Skeletal muscle satellite cell (primary cell): ENCODE measurements around the gene PLEK2.
"Not testable (repeated sequence)": the region's sequence is repeated elsewhere in the genome, so short reads cannot be mapped to it uniquely, and the experiment has no call there.

Source experiments
- H3K27me3 ChIP-seq: 2 replicates; pipeline ENCODE4 v1.7.0; 2013; ENCODE audit warnings: low read length; ENCODE audit not compliant: control insufficient read depth, insufficient read depth
- H3K36me3 ChIP-seq: 2 replicates; pipeline ENCODE4 v1.7.0; 2013; ENCODE audit warnings: mild to moderate bottlenecking, control low read depth, low read length; ENCODE audit not compliant: insufficient read depth
- H3K4me1 ChIP-seq: 2 replicates; pipeline ENCODE4 v1.7.0; 2013; ENCODE audit warnings: low read length; ENCODE audit not compliant: control insufficient read depth, insufficient read depth
- H3K4me2 ChIP-seq: 2 replicates; pipeline ENCODE4 v1.7.0; 2013; ENCODE audit warnings: mild to moderate bottlenecking, low read length
- H3K4me3 ChIP-seq: 2 replicates; pipeline ENCODE4 v1.7.0; 2013; ENCODE audit warnings: low read length
- H3K9ac ChIP-seq: 2 replicates; pipeline ENCODE4 v1.7.0; 2013; ENCODE audit warnings: mild to moderate bottlenecking, low read depth, low read length, moderate library complexity
- H3K9me3 ChIP-seq: replicated peaks from 2 replicates; pipeline ENCODE4 v1.7.0; 2013; ENCODE audit warnings: mild to moderate bottlenecking, control low read depth, low read length

Gene PLEK2

DNA sequence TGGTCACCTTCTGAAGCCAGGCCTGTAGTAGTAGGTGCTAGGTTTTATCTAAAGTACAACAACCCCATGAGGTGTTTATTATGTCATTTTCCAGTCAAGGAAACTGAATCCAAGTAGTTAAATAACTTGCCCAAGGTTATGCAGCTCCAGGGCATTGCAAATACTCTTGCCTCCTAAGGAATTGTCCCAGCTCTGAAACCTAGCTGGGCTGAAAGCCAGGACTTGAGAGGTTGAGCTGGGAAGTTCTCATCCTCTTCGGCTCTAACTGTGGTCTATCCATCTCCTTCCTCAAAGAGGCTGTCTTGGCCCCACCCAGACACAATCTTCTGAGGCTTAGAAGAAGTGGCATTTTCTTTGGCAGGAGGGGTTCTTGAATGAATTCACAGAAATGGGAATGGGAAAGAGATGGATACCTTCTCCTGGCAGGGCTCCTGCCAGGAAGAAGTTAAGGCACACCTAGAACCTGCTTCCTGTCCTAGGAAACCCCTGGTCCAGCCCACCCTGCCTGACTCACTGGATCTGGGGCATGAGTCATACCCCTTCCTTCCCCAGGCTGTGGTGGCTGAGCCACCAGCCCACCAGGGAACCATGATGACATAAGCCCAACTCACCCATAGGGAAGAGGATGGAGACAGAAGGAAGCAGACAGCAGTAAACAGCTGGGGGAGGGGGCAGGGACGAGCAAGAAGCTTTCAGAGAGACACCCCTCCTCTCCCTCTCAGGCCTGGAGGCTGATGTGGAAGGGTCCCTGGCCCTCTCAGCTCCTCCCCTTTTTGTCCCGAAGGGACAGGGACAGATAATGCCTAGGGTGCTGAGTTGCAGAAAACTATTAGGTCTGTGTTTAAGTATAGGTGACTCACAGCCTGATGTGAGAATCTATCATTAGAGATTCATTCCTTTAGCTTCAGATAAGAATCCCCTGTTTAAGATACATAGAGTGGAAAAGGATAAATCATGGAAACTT, 2.1 kb upstream of the PLEK2 start:
- Histone ChIP-seq H3K4me3 (no peak overlapping the region), H3K9me3 (no peaks in the 10 kb centered on the region), H3K4me1 (peaks cover 29% of the 10 kb centered on the region), H3K4me2 (peak overlapping the region; percentile 62), H3K9ac (no peak overlapping the region), H3K36me3 (no peaks in the 10 kb centered on the region), H3K27me3 (no peaks in the 10 kb centered on the region)

DNA sequence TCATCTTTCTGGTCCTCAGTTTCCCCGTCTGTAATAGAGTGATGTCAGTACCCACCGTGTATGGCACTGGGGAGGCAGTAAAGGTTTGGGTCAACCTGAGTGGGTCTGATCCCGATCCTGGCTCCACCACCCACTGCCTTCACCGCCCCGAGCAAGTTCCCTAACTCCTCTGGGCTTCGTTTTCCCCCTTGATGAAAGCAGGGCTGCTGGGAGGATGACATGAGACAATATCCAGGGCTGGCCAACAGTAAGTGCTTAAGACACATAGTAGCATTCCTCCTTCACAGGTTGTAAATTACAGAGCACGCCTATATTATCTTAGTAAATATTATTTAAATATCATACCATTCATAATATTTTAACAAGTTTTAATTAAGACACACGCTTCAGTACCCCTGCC, 595 bp downstream of the PLEK2 start:
- H3K9me3 ChIP-seq = no peaks in the 10 kb centered on the region
- peak overlapping the region; percentile 93 for H3K4me2 ChIP-seq
- H3K4me1 ChIP-seq = peaks cover 22% of the 10 kb centered on the region
- peak overlapping the region; percentile 75 for H3K4me3 ChIP-seq
- H3K27me3 ChIP-seq = no peaks in the 10 kb centered on the region
- no peaks in the 10 kb centered on the region for H3K36me3 ChIP-seq
- H3K9ac ChIP-seq = peak overlapping the region; percentile 51

DNA sequence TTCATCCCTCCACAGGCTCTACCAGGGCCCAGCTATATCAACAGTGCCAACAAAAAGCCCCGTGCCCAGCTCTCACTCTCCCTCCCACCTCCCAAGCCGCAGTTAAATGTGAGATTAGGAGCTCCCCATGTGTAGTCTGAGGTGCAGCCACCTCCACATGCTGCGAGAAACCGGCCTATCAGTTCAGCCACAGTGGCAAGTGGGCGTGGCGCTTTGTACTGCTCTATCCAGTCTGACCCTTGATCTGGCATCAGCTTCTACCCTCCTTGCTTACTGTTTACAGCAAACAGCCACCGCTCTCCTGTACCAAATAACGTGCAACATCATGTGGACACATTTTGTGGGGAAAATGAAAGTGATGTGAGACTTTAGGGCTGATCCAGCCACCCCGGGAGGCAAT, 1.7 kb downstream of the PLEK2 start:
- Histone ChIP-seq H3K9ac (no peak overlapping the region), H3K36me3 (no peaks in the 10 kb centered on the region), H3K4me2 (no peak overlapping the region), H3K4me1 (peaks cover 22% of the 10 kb centered on the region), H3K4me3 (no peak overlapping the region), H3K9me3 (no peaks in the 10 kb centered on the region), H3K27me3 (no peaks in the 10 kb centered on the region)

DNA sequence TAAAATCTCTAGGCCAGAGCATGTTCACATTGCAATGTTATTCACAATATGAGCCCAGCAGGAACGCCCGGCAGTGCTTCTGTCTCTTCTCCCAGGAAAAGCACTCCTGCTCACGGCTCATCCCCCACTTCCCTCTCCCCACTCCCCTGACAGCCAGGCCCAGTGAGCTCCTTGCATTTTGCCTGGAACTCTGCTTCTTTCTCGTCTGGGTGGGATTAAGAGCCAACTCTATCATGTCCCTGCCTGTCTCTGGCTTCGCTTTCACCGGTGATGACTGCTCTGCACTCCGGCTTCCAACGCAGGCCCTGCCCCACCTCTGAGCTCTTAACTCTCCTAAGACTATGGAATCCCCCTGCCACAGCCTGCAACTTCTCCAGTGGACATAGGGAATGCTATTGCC, 2.5 kb downstream of the PLEK2 start:
- H3K9me3 ChIP-seq = no peaks in the 10 kb centered on the region
- peaks cover 17% of the 10 kb centered on the region for H3K4me1 ChIP-seq
- H3K4me2 ChIP-seq = no peak overlapping the region
- no peaks in the 10 kb centered on the region for H3K27me3 ChIP-seq
- no peaks in the 10 kb centered on the region for H3K36me3 ChIP-seq
- H3K4me3 ChIP-seq = no peak overlapping the region
- no peak overlapping the region for H3K9ac ChIP-seq

DNA sequence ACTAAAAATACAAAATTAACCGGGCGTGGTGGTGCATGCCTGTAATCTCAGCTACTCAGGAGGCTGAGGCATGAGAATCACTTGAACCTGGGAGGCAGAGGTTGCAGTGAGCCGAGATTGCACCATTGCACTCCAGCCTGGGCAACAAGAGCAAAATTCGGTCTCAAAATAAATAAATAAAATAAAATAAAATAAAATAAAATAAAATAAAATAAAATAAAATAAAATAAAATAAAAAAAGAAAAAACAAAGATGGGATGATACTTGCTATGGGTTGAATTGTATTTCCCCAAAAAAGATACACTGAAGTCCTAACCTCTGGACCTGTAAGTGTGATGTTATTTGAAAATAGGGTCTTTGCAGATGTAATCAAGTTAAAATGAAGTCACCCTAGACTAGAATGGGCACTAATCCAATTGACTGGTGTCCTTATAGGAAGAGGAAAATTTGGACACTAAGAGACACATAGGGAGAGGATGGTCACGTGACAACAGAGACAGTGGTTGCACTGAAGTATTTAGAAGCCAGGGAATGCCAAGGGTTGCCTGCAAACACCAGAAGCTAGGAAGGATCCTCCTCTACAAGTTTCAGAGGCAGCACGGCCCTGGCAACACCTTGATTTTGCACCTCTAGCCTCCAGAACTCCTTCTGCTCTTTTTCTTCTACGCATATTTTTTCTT, 3.7 kb downstream of the PLEK2 start:
- not testable (repeated sequence) for H3K9ac ChIP-seq, H3K4me1 ChIP-seq, H3K27me3 ChIP-seq, H3K4me2 ChIP-seq, H3K9me3 ChIP-seq, H3K4me3 ChIP-seq, H3K36me3 ChIP-seq

DNA sequence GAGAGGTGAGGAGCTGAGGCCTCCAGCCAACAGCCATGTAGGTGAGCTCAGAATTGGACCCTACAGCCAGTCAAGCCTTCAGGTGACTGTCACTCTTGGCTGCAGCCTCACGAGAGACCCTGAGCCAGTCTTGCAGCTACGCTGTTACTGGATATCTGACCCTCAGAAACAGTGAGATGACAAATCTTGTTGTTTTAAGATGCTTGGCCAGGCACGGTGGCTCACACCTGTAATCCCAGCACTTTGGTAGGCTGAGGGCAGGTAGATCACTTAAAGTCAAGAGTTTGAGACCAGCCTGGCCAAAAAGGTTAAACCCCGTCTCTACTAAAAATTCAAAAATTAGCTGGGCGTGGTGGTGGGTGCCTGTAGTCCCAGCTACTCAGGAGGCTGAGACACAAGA, 6.2 kb downstream of the PLEK2 start:
- H3K36me3 ChIP-seq = no peaks in the 10 kb centered on the region
- H3K4me3 ChIP-seq = no peak overlapping the region
- no peaks in the 10 kb centered on the region for H3K27me3 ChIP-seq
- H3K9ac ChIP-seq = no peak overlapping the region
- H3K9me3 ChIP-seq = no peaks in the 10 kb centered on the region
- no peak overlapping the region for H3K4me2 ChIP-seq
- H3K4me1 ChIP-seq = no peaks in the 10 kb centered on the region

DNA sequence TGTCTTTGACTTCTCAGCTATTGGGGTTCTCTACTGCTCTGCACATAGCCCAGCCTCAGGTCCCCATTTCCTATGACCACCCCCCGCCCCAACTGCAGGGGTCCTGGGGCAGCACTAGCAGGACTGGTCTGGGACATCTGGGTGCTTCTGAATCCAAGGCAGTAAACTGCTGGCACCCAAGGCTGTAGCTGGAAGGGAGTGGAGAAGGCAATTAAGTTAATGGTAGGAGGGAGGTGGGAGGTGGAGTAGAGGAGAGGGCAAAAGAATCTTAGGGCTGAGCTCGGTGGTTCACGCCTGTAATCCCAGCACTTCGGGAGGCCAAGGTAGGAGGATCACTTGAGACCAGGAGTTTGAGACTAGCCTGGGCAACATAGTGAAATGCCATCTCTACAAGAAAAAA, 11.5 kb downstream of the PLEK2 start:
- no peak overlapping the region for H3K4me3 ChIP-seq
- H3K4me1 ChIP-seq = peaks cover 13% of the 10 kb centered on the region
- no peaks in the 10 kb centered on the region for H3K27me3 ChIP-seq
- no peaks in the 10 kb centered on the region for H3K9me3 ChIP-seq
- H3K9ac ChIP-seq = no peak overlapping the region
- no peaks in the 10 kb centered on the region for H3K36me3 ChIP-seq
- H3K4me2 ChIP-seq = no peak overlapping the region

DNA sequence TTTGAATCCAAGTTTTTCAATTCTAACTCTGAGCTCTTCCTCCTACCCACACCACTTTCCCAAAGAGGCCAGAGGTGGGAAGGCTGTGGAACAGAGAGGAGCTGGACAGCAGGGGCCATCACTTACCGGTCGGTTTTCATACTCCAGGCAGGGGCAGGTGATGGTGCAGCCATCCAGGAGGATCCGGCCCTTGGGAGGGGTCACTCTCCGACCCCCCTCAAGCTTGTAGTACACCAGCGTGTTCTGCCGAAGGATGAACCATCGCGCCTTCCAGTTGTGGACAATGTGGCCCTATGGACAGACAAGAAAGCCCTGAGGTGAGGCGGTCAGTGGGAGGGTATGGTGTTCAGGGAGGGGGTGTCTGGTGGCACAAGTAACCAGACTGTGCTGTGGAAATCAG, 14.4 kb downstream of the PLEK2 start:
- Histone ChIP-seq H3K9me3 (no peaks in the 10 kb centered on the region), H3K9ac (no peak overlapping the region), H3K27me3 (no peaks in the 10 kb centered on the region), H3K36me3 (no peaks in the 10 kb centered on the region), H3K4me1 (peaks cover 13% of the 10 kb centered on the region), H3K4me3 (no peak overlapping the region), H3K4me2 (no peak overlapping the region)

DNA sequence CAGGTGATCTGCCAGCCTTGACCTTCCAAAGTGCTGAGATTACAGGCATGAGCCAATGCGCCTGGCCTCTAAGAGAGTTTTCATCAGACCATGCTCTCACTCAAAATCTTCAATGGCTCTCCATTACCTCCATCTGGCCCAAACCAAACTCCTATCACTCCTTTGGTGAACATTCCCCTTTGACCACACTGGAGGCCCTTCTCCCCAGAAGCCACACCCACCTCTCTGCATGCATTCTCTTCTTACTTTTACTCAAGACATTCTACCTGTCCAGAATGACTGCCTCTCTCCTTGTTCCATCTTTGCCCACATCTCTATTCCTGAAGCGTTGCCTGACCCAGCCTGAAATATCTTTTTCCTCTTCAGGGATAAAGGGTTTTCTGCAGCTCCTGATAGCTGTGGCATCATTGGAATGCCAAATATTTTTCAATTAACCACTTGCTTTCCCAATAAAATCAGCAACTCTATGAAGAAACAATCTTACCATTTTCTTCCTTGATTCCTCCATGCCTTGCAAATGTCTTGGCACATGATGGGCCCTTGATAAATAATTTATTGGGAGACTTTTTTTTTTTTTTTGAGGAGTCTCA, 15.5 kb downstream of the PLEK2 start:
- no peak overlapping the region for H3K4me2 ChIP-seq
- no peaks in the 10 kb centered on the region for H3K9me3 ChIP-seq
- H3K4me3 ChIP-seq = no peak overlapping the region
- H3K36me3 ChIP-seq = no peaks in the 10 kb centered on the region
- H3K27me3 ChIP-seq = no peaks in the 10 kb centered on the region
- H3K4me1 ChIP-seq = peaks cover 13% of the 10 kb centered on the region
- no peak overlapping the region for H3K9ac ChIP-seq

DNA sequence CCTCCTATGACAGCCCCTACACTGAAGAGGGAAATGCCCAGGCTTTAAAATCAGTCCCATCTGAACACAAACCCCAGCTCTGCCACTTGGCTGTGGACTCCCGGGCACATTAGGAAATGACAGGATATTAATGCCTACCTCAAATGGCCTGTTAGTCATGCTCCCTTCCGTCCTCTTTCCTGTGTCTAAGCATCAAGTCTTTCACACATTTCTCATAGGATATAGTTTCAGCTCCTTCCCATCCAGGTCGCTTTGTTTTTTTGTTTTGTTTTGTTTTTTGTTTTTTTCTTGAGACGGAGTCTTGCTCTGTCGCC, 16.1 kb downstream of the PLEK2 start:
- Histone ChIP-seq H3K4me2 (no peak overlapping the region), H3K27me3 (no peaks in the 10 kb centered on the region), H3K9ac (no peak overlapping the region), H3K4me1 (peaks cover 13% of the 10 kb centered on the region), H3K9me3 (no peaks in the 10 kb centered on the region), H3K4me3 (no peak overlapping the region), H3K36me3 (no peaks in the 10 kb centered on the region)

DNA sequence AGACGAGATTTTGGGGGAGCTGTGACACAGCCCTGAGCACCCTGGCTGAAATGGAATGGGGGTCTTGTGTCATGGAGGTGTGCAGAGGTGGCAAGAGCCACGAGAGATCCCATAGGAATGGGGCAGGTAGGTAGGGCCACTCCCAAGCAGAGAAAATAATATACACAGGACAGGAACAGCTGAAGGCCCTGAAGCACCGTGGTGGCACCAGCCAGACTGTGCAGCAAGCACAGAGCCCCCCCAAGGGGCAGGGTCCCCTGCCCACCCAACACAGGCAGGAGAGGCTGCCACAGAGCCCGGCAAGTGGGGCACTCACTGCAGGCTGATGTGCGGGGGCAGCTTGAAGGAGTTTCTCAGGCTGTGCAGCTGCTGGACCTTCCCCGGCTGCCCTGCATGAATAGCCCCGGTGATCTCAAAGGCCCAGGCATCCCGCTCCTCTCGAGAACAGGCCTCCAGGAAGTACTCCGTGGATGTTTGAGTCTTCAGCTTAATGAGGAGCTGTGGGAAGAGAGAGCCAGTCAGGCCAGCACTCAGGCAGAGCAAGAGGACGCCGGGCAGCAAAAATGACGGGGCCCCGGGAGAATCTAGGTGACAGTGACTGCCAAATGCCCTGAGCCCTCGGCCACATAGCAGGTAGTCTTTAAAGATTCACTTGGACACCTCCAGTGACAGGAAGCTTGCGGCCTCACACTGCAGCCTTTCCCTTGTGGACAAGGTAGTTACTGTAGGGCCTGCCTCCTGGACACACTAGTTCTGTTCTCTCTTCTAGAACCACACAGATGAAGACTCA, 16.7 kb downstream of the PLEK2 start:
- no peaks in the 10 kb centered on the region for H3K27me3 ChIP-seq
- H3K9ac ChIP-seq = no peak overlapping the region
- H3K4me2 ChIP-seq = no peak overlapping the region
- H3K4me3 ChIP-seq = no peak overlapping the region
- H3K36me3 ChIP-seq = no peaks in the 10 kb centered on the region
- peaks cover 13% of the 10 kb centered on the region for H3K4me1 ChIP-seq
- H3K9me3 ChIP-seq = no peaks in the 10 kb centered on the region
